ENCODE results near the gene ANKRD49. TPM values are rescaled to one million over a fixed set of nuclear protein-coding genes. Genes with fewer than 3 reads are reported as not detected.

Gene ANKRD49
- total and polyA plus RNA-seq, 5 donors from 2014 or later = 34.0 to 38.6 (median 37.9) TPM

GRCh38 chr11:94511932-94512781 is 18.4 kb downstream of the ANKRD49 start, which contains the start of gene C11orf97:
TSS of gene C11orf97 (plus strand) at chr11:94512461. CDS start at chr11:94512529, 68 bp downstream.
- peak within 1 kb of the TSS in 1 of 3 donors; percentile 84 for H3K27ac Mint-ChIP-seq
- H3K4me3 ChIP-seq (ENCODE audit: low read depth, low read length) = peak within 1 kb of the TSS; percentile 16
- H3K9me3 Mint-ChIP-seq = peaks cover 0 to 2% (median 0%) of the 10 kb centered on the region in 7 donors

GRCh38 chr11:94513091-94513490 is 19.3 kb downstream of the ANKRD49 start:
- Histone ChIP-seq H3K4me1 (ENCODE audit: control insufficient read depth, insufficient read depth, low read length, poor library complexity, severe bottlenecking) (peaks cover 11% of the 10 kb centered on the region), H3K27me3 (ENCODE audit: control insufficient read depth, insufficient read depth, low read length) (peaks cover 19% of the 10 kb centered on the region), H3K36me3 (ENCODE audit: control insufficient read depth, insufficient read depth, low read length) (no peaks in the 10 kb centered on the region), H3K4me3 (ENCODE audit: low read depth, low read length) (no peak overlapping the region), H3K9me3 (ENCODE audit: control insufficient read depth in 2 of 2, low read length in 2 of 2) (no peaks in the 10 kb centered on the region), H3K27ac (ENCODE audit: insufficient read depth, low read length, poor library complexity, severe bottlenecking) (no peak overlapping the region)
- H3K9me3 Mint-ChIP-seq = peaks cover 0 to 2% (median 0%) of the 10 kb centered on the region in 7 donors
- H3K4me3 Mint-ChIP-seq = peak overlapping the region in 1 of 4 donors; percentile 9
- no peak overlapping the region for H3K27ac Mint-ChIP-seq
- peaks cover 0 to 14% (median 10%) of the 10 kb centered on the region in 4 donors for H3K4me1 Mint-ChIP-seq
- no peaks in the 10 kb centered on the region for H3K36me3 Mint-ChIP-seq
- no peak for DNase-seq
- H3K27me3 Mint-ChIP-seq = peaks cover 66% of the 10 kb centered on the region
- ATAC-seq (ENCODE audit: low read depth in 2 of 2) = no peak

More at GRCh38 chr11:94511932-94512781, 18.4 kb downstream of the ANKRD49 start, which contains the start of gene C11orf97:
- peak; percentile 5 to 70 (median 43) for DNase-seq
- H3K36me3 ChIP-seq (ENCODE audit: control insufficient read depth, insufficient read depth, low read length) = no peaks in the 10 kb centered on the region
- ATAC-seq (ENCODE audit: low read depth in 2 of 2) = peak; percentile 69 to 72
- H3K4me1 ChIP-seq (ENCODE audit: control insufficient read depth, insufficient read depth, low read length, poor library complexity, severe bottlenecking) = peaks cover 11% of the 10 kb centered on the region
- H3K27me3 ChIP-seq (ENCODE audit: control insufficient read depth, insufficient read depth, low read length) = peaks cover 19% of the 10 kb centered on the region
- Mint-ChIP-seq H3K4me1 (peaks cover 0 to 14% (median 10%) of the 10 kb centered on the region in 4 donors), H3K36me3 (no peaks in the 10 kb centered on the region), H3K27me3 (peaks cover 65% of the 10 kb centered on the region), H3K4me3 (peak within 1 kb of the TSS in 3 of 4 donors; percentile 78 to 82 (median 80))
- H3K27ac ChIP-seq (ENCODE audit: insufficient read depth, low read length, poor library complexity, severe bottlenecking) = no peak within 1 kb of the TSS
- H3K9me3 ChIP-seq (ENCODE audit: control insufficient read depth in 2 of 2, low read length in 2 of 2) = no peaks in the 10 kb centered on the region

DNA sequence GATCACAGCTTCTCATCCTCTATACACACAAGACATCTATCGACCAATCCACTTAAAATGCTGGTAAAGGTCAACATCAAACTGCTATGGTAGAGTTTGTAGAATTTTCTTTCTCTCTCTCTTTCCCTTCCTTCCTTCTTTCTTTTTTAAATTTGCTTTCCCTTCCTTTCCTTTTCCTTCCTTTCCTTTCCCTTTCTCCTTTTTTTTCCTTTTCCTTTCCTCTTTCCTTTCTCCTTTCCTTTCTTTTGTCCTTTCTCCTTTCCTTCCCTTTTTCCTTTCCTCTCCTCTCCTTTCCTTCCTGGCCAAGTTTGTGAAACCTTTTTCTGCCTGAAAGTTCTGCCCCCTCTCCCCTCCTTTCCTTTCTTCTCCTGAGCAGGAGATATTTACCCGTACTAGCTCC is 21.6 kb downstream of the ANKRD49 start:
- H3K9me3 Mint-ChIP-seq = peaks cover 0 to 2% (median 0%) of the 10 kb centered on the region in 7 donors
- peaks cover 11% of the 10 kb centered on the region for H3K4me1 ChIP-seq (ENCODE audit: control insufficient read depth, insufficient read depth, low read length, poor library complexity, severe bottlenecking)
- no peaks in the 10 kb centered on the region for H3K36me3 Mint-ChIP-seq
- H3K27me3 Mint-ChIP-seq = peaks cover 57% of the 10 kb centered on the region
- H3K9me3 ChIP-seq (ENCODE audit: control insufficient read depth in 2 of 2, low read length in 2 of 2) = no peaks in the 10 kb centered on the region
- no peak for ATAC-seq (ENCODE audit: low read depth in 2 of 2)
- H3K36me3 ChIP-seq (ENCODE audit: control insufficient read depth, insufficient read depth, low read length) = no peaks in the 10 kb centered on the region
- H3K27ac ChIP-seq (ENCODE audit: insufficient read depth, low read length, poor library complexity, severe bottlenecking) = no peak overlapping the region
- DNase-seq = no peak
- peaks cover 19% of the 10 kb centered on the region for H3K27me3 ChIP-seq (ENCODE audit: control insufficient read depth, insufficient read depth, low read length)
- no peak overlapping the region for H3K4me3 ChIP-seq (ENCODE audit: low read depth, low read length)
- no peak overlapping the region for H3K27ac Mint-ChIP-seq
- H3K4me1 Mint-ChIP-seq = peaks cover 0 to 14% (median 10%) of the 10 kb centered on the region in 4 donors
- H3K4me3 Mint-ChIP-seq = no peak overlapping the region

DNA sequence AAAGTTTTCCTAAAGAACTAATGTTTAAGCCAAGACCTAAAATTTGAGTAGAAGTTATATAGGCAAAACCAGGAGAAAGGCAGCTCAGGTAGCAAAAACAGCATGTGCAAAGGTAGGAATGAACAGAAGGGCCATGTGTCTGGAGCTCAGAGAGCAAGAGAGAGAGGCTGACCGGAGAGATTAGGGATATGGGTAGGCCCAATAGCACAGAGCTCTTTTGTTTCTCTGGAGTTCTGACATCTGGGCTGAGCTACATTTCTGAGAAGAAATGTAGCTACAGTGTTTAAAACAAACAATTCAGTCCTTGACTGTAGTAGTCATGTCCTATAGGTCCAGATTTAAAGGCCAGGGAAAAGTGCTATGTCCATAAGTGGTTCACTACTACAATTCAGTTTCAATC is 22.9 kb downstream of the ANKRD49 start:
- DNase-seq (no peak), ATAC-seq (ENCODE audit: low read depth in 2 of 2) (no peak)
- no peaks in the 10 kb centered on the region for H3K9me3 ChIP-seq (ENCODE audit: control insufficient read depth in 2 of 2, low read length in 2 of 2)
- no peaks in the 10 kb centered on the region for H3K36me3 Mint-ChIP-seq
- H3K27me3 ChIP-seq (ENCODE audit: control insufficient read depth, insufficient read depth, low read length) = peaks cover 16% of the 10 kb centered on the region
- no peak overlapping the region for H3K4me3 Mint-ChIP-seq
- no peaks in the 10 kb centered on the region for H3K36me3 ChIP-seq (ENCODE audit: control insufficient read depth, insufficient read depth, low read length)
- H3K4me1 Mint-ChIP-seq = peaks cover 0 to 14% (median 10%) of the 10 kb centered on the region in 4 donors
- H3K27me3 Mint-ChIP-seq = peaks cover 51% of the 10 kb centered on the region
- H3K9me3 Mint-ChIP-seq = peaks cover 0 to 2% (median 0%) of the 10 kb centered on the region in 7 donors
- H3K4me3 ChIP-seq (ENCODE audit: low read depth, low read length) = no peak overlapping the region
- H3K27ac Mint-ChIP-seq = no peak overlapping the region
- H3K27ac ChIP-seq (ENCODE audit: insufficient read depth, low read length, poor library complexity, severe bottlenecking) = no peak overlapping the region
- H3K4me1 ChIP-seq (ENCODE audit: control insufficient read depth, insufficient read depth, low read length, poor library complexity, severe bottlenecking) = peaks cover 11% of the 10 kb centered on the region

GRCh38 chr11:94518300-94518699 is 24.5 kb downstream of the ANKRD49 start:
- Histone ChIP-seq H3K4me1 (ENCODE audit: control insufficient read depth, insufficient read depth, low read length, poor library complexity, severe bottlenecking) (no peaks in the 10 kb centered on the region), H3K9me3 (ENCODE audit: control insufficient read depth in 2 of 2, low read length in 2 of 2) (no peaks in the 10 kb centered on the region), H3K27ac (ENCODE audit: insufficient read depth, low read length, poor library complexity, severe bottlenecking) (no peak overlapping the region), H3K4me3 (ENCODE audit: low read depth, low read length) (no peak overlapping the region), H3K36me3 (ENCODE audit: control insufficient read depth, insufficient read depth, low read length) (no peaks in the 10 kb centered on the region), H3K27me3 (ENCODE audit: control insufficient read depth, insufficient read depth, low read length) (peaks cover 8% of the 10 kb centered on the region)
- Mint-ChIP-seq H3K4me1 (no peaks in the 10 kb centered on the region), H3K27me3 (peaks cover 40% of the 10 kb centered on the region), H3K4me3 (no peak overlapping the region), H3K36me3 (no peaks in the 10 kb centered on the region), H3K9me3 (peaks cover 0 to 2% (median 0%) of the 10 kb centered on the region in 7 donors), H3K27ac (no peak overlapping the region)
- DNase-seq (no peak), ATAC-seq (ENCODE audit: low read depth in 2 of 2) (no peak)

- Mint-ChIP-seq H3K4me3 (no peak overlapping the region), H3K27ac (no peak overlapping the region), H3K27me3 (peaks cover 38% of the 10 kb centered on the region), H3K4me1 (no peaks in the 10 kb centered on the region), H3K36me3 (no peaks in the 10 kb centered on the region), H3K9me3 (no peaks in the 10 kb centered on the region)
- peaks cover 8% of the 10 kb centered on the region for H3K27me3 ChIP-seq (ENCODE audit: control insufficient read depth, insufficient read depth, low read length)
- H3K4me1 ChIP-seq (ENCODE audit: control insufficient read depth, insufficient read depth, low read length, poor library complexity, severe bottlenecking) = no peaks in the 10 kb centered on the region
- ATAC-seq (ENCODE audit: low read depth in 2 of 2) = no peak
- H3K36me3 ChIP-seq (ENCODE audit: control insufficient read depth, insufficient read depth, low read length) = no peaks in the 10 kb centered on the region
- no peak overlapping the region for H3K4me3 ChIP-seq (ENCODE audit: low read depth, low read length)
- H3K27ac ChIP-seq (ENCODE audit: insufficient read depth, low read length, poor library complexity, severe bottlenecking) = no peak overlapping the region
- no peaks in the 10 kb centered on the region for H3K9me3 ChIP-seq (ENCODE audit: control insufficient read depth in 2 of 2, low read length in 2 of 2)
- peak in 2 of 3 donors; percentile 34 to 38 for DNase-seq
These were observed 25.8 kb downstream of the ANKRD49 start for GRCh38 chr11:94519478-94520084.

DNA sequence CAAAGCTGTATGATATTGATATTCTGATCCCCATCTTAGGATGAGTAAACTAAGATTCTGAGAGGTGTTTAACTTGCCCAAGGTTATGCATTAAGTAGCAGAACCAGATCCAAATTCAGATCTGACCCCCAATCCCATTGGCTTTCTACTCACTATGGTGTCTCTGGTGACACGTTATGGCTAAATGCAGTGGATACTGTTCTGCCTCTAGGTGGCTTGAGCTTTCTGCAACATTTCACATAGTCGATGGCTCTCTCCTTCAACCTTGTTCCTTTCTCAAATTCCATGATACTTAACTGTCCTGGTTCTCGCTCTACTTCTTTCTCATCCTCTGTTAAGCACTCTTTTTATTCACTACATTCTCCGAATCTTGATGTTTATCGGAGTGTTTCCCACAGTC is 27.9 kb downstream of the ANKRD49 start:
- Mint-ChIP-seq H3K9me3 (no peaks in the 10 kb centered on the region), H3K4me1 (no peaks in the 10 kb centered on the region), H3K27me3 (peaks cover 32% of the 10 kb centered on the region), H3K27ac (no peak overlapping the region), H3K36me3 (no peaks in the 10 kb centered on the region), H3K4me3 (no peak overlapping the region)
- Histone ChIP-seq H3K4me3 (ENCODE audit: low read depth, low read length) (no peak overlapping the region), H3K9me3 (ENCODE audit: control insufficient read depth in 2 of 2, low read length in 2 of 2) (no peaks in the 10 kb centered on the region), H3K27me3 (ENCODE audit: control insufficient read depth, insufficient read depth, low read length) (peaks cover 8% of the 10 kb centered on the region), H3K4me1 (ENCODE audit: control insufficient read depth, insufficient read depth, low read length, poor library complexity, severe bottlenecking) (no peaks in the 10 kb centered on the region), H3K27ac (ENCODE audit: insufficient read depth, low read length, poor library complexity, severe bottlenecking) (no peak overlapping the region), H3K36me3 (ENCODE audit: control insufficient read depth, insufficient read depth, low read length) (no peaks in the 10 kb centered on the region)
- DNase-seq (no peak), ATAC-seq (ENCODE audit: low read depth in 2 of 2) (no peak)
